Esophagus muscularis mucosa (tissue), 4 donors: ENCODE measurements around the gene DMKN. TPM values are rescaled to one million over a fixed set of nuclear protein-coding genes. Genes with fewer than 3 reads are reported as not detected.

ENCODE experiments used
- DNase-seq: peaks from one replicate; pipeline ENCODE4 v3.0.0-alpha.2; 2017; ENCODE audit errors: extremely low spot score
- H3K27ac ChIP-seq, 4 donors: fragments of 200-600 bp; sonication (generic); replicated peaks in 1 of 4; 1 replicate in 3 of 4; 2 replicates in 1 of 4; pipeline ENCODE4 v1.5.1; 2016 to 2019; ENCODE audit warnings: mild to moderate bottlenecking in 1 of 4
- H3K27me3 ChIP-seq, 4 donors: fragments of 200-600 bp; sonication (generic); one replicate each; pipeline versions ENCODE4 v1.5.1 to v1.6.0; 2016 to 2019
- H3K36me3 ChIP-seq, 4 donors: fragments of 200-600 bp; sonication (generic); one replicate each; pipeline ENCODE4 v1.5.1; 2016 to 2019
- H3K4me1 ChIP-seq, 4 donors: fragments of 200-600 bp; sonication (generic); one replicate each; pipeline ENCODE4 v1.5.1; 2016 to 2019
- H3K4me3 ChIP-seq, 4 donors: fragments of 200-600 bp; sonication (generic); 1 replicate in 2 of 4; 2 replicates in 2 of 4; pipeline ENCODE4 v1.5.1; 2016 to 2019; ENCODE audit warnings: mild to moderate bottlenecking in 4 of 4, moderate library complexity in 1 of 4
- H3K9me3 ChIP-seq, 4 donors: fragments of 200-600 bp; sonication (generic); 1 replicate in 3 of 4; 2 replicates in 1 of 4; pipeline ENCODE4 v1.5.1; 2016 to 2019
- EP300 ChIP-seq: sonication (generic); formaldehyde crosslinking; IDR thresholded peaks from one replicate; pipeline ENCODE4 v1.6.1; 2017; ENCODE audit warnings: antibody characterized with exemption
- POLR2A ChIP-seq: fragments of 450-650 bp; IDR thresholded peaks from one replicate; pipeline ENCODE4 v1.6.1; 2017; ENCODE audit warnings: antibody characterized with exemption, moderate library complexity, mild to moderate bottlenecking, low read depth
- POLR2AphosphoS5 ChIP-seq, 2 donors: sonication (generic); formaldehyde crosslinking; IDR thresholded peaks; one replicate each; pipeline ENCODE4 v1.6.1; 2017; ENCODE audit warnings: antibody characterized with exemption in 2 of 2
- WGBS: methylation state at CpG from one replicate; pipeline ENCODE4 v1.1.5; 2018; 5-methylcytosine and 5-hydroxymethylcytosine counted together
- intact Hi-C: fragments of 100-400 bp; cut with DNase I; formaldehyde crosslinking; loops from one replicate; pipeline ENCODE4 v1.15.1; 2023
- total RNA-seq, 4 donors: library from RNA; depleted of rRNA; stranded (reverse); fragments of >200 nt; gene quantifications; one replicate each; pipeline versions ENCODE4 v1.1.0 to v1.2.1, GENCODE V29; 2016
- TF ChIP-seq, protein P1 (sequence below), 3 experiments: fragments of 200-600 bp in 2 of 3; fragments of 450-650 bp in 1 of 3; sonication (generic) in 2 of 3; IDR thresholded peaks; one replicate each; pipeline ENCODE4 v1.5.1; 2017 to 2019; ENCODE audit warnings: antibody characterized with exemption in 3 of 3, mild to moderate bottlenecking in 2 of 3, moderate library complexity in 1 of 3

DMKN gene
- total RNA-seq, 4 donors from 2014 or later, result 1.7 to 5.5 (median 3.8) TPM

DNA sequence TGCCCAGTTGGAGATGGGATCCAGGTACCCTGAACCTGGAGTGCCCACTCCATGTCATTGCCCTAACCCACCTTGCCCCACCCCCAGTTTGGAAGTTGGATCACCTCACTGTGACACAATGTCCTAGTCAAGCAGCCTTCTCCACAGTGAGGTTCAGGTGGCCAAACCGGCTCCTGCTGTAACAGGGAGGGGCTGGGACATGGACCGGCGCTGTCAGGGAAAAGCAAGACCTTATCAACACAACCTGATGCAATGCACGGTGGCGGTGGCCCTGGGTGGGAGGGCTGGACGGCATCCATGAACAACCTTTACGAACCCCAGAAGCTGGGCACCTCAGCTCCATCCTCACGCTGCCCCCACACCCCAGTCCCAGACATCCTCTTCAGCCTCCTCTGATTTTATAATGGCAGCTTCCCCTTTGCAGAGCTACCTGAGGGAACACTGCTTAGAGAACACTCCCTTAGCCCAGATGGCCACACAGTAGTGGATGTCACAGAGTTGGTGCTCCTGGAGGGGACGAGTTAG, 21.6 kb downstream of the DMKN start:
- Histone ChIP-seq H3K9me3 (no peaks in the 10 kb centered on the region), H3K4me1 (peaks cover 6 to 9% (median 7%) of the 10 kb centered on the region in 4 donors), H3K27me3 (peaks cover 0 to 63% (median 0%) of the 10 kb centered on the region in 4 donors), H3K27ac (no peak overlapping the region), H3K36me3 (no peaks in the 10 kb centered on the region), H3K4me3 (no peak overlapping the region)
- WGBS, result 94% methylated on average over 8 of the region's 9 CpGs
- no peak for DNase-seq
- TF ChIP-seq POLR2AphosphoS5 (IDR thresholded peaks at IDR 0.05) (no peak), POLR2A (no peak), EP300 (no peak)
- TF ChIP-seq, protein P1, sequence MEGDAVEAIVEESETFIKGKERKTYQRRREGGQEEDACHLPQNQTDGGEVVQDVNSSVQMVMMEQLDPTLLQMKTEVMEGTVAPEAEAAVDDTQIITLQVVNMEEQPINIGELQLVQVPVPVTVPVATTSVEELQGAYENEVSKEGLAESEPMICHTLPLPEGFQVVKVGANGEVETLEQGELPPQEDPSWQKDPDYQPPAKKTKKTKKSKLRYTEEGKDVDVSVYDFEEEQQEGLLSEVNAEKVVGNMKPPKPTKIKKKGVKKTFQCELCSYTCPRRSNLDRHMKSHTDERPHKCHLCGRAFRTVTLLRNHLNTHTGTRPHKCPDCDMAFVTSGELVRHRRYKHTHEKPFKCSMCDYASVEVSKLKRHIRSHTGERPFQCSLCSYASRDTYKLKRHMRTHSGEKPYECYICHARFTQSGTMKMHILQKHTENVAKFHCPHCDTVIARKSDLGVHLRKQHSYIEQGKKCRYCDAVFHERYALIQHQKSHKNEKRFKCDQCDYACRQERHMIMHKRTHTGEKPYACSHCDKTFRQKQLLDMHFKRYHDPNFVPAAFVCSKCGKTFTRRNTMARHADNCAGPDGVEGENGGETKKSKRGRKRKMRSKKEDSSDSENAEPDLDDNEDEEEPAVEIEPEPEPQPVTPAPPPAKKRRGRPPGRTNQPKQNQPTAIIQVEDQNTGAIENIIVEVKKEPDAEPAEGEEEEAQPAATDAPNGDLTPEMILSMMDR (IDR thresholded peaks at IDR 0.05), result no peak
- intact Hi-C loops, result loop anchor here (5.0 kb wide), 1 partner anchor 140 kb away; no protein-coding TSS in a partner anchor

DNA sequence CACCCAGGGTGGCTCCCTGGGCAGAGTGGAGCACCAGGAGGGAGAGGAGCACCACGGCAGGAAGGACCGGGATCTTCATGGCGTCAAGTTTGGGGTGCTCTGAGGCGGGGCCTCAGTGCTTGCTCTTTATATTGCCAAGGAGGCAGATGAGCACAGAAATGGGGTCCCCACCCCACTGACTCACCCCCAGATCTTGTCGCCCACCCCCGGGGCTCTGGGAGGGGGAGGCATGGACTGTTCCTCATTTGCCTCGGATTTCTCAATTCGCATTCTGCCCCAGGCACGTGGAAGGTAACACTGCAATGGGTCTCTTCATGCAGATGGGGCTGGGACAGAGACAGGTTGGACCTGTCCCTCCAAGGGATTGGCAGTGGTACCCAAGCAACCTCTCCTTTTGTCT, 23.1 kb downstream of the DMKN start, which contains the start of gene KRTDAP:
TSS of gene KRTDAP (minus strand) at position 101 of the 400 bp plus-strand sequence. CDS start at position 79, 22 bp downstream.
- DNase-seq, result no peak
- Histone ChIP-seq H3K4me1 (peaks cover 4% of the 10 kb centered on the region in 4 donors), H3K36me3 (no peaks in the 10 kb centered on the region), H3K9me3 (no peaks in the 10 kb centered on the region), H3K27ac (no peak within 1 kb of the TSS), H3K4me3 (no peak within 1 kb of the TSS), H3K27me3 (peaks cover 0 to 63% (median 0%) of the 10 kb centered on the region in 4 donors)
- intact Hi-C loops, result loop anchor here (5.0 kb wide), 1 partner anchor 138 kb away; no protein-coding TSS in a partner anchor
- WGBS, result 81% methylated on average over 9 of the region's 9 CpGs
- TF ChIP-seq POLR2AphosphoS5 (IDR thresholded peaks at IDR 0.05), result no peak
- no peak for TF ChIP-seq POLR2A
- TF ChIP-seq EP300, result no peak
- TF ChIP-seq, protein P1 (IDR thresholded peaks at IDR 0.05), result no peak

DNA sequence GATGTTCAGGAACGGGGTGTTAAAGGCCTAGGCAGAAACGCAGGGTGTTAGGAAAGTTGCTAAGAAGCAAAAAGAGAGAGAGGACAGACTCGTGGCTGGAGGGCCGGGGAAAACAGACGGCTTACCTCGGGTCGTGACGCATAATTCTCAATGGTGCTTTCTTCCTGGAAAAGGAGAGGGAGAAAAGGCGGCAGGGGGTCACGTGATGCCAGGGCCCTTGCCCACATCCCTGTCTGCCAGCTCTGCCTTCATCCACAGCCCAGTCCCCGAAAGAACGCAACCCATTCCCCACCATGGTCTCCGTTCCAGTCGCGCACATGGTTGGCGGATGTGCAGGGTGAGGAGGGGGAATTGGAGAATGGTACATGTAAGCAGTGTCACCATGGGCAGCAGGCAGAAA, 24.8 kb downstream of the DMKN start:
- H3K27me3 ChIP-seq, result peaks cover 0 to 48% (median 0%) of the 10 kb centered on the region in 4 donors
- DNase-seq, result no peak
- intact Hi-C loops, result no loop called here
- H3K4me3 ChIP-seq, result no peak overlapping the region
- H3K4me1 ChIP-seq, result no peaks in the 10 kb centered on the region
- no peak overlapping the region for H3K27ac ChIP-seq
- H3K36me3 ChIP-seq, result no peaks in the 10 kb centered on the region
- 81% methylated on average over 16 of the region's 16 CpGs for WGBS
- TF ChIP-seq, protein P1 (IDR thresholded peaks at IDR 0.05), result no peak
- H3K9me3 ChIP-seq, result no peaks in the 10 kb centered on the region

DNA sequence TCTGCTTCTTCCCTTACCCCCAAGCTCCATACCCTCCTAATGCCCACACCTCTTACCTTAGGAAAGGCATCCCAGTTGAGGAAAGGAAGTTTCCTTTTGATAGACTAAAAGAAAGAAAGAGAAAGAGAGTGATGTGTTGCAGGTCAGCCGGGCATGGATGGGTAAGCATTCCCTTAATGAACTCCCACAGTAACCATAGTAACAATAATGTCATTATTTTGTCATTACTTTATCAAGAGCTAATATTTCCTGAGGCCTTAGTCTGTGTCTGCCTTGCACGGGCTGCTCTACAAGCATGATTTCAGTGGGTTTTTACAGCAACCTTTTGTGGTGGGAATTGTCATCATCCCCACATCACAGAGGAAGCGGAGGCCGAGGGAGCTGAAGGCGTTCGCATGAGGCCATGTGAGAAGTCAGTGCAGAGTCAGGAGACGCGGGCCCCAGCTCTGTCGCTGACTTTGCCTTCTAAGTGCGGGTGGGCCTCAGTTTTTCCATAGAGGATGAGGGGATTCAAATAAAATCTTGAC, 25.7 kb downstream of the DMKN start:
- H3K9me3 ChIP-seq, result no peaks in the 10 kb centered on the region
- DNase-seq, result no peak
- intact Hi-C loops, result no loop called here
- no peaks in the 10 kb centered on the region for H3K36me3 ChIP-seq
- H3K27me3 ChIP-seq, result peaks cover 0 to 42% (median 0%) of the 10 kb centered on the region in 4 donors
- H3K4me3 ChIP-seq, result no peak overlapping the region
- 76% methylated on average over 10 of the region's 10 CpGs for WGBS
- TF ChIP-seq POLR2A (no peak), EP300 (no peak), POLR2AphosphoS5 (IDR thresholded peaks at IDR 0.05) (no peak)
- TF ChIP-seq, protein P1 (IDR thresholded peaks at IDR 0.05), result no peak
- no peak overlapping the region for H3K27ac ChIP-seq
- no peaks in the 10 kb centered on the region for H3K4me1 ChIP-seq
